HepG2 (cell line): ENCODE results near the gene MST1. TPM values are rescaled to one million over a fixed set of nuclear protein-coding genes. Genes with fewer than 3 reads are reported as not detected.

Experiments
- HNRNPL ChIP-seq: fragments of 200-400 bp; formaldehyde crosslinking; IDR thresholded peaks from 2 replicates; pipeline ENCODE4 v1.6.1; 2017; ENCODE audit warnings: mild to moderate bottlenecking, low read depth, low read length
- KLF16 ChIP-seq, 2 experiments: sonication (generic) in 1 of 2; formaldehyde crosslinking in 1 of 2; IDR thresholded peaks; 2 replicates each; pipeline versions ENCODE4 v1.6.1 to v1.8.0; 2016 to 2023; ENCODE audit warnings: missing genetic modification reagents in 2 of 2, missing compliant biosample characterization in 1 of 2
- PREB ChIP-seq: sonication (generic); formaldehyde crosslinking; IDR thresholded peaks from 2 replicates; pipeline ENCODE4 v1.4.0; 2020; ENCODE audit warnings: missing genetic modification reagents
- REL ChIP-seq: sonication (generic); formaldehyde crosslinking; conservative IDR thresholded peaks from 2 replicates; pipeline ENCODE4 v1.8.0; 2022; ENCODE audit warnings: mild to moderate bottlenecking, missing genetic modification reagents, moderate library complexity
- THAP7 ChIP-seq: sonication (generic); formaldehyde crosslinking; IDR thresholded peaks from 2 replicates; pipeline ENCODE4 v1.8.1; 2023; ENCODE audit warnings: mild to moderate bottlenecking, missing genetic modification reagents
- ZBTB46 ChIP-seq: sonication (generic); formaldehyde crosslinking; IDR thresholded peaks from 2 replicates; pipeline ENCODE4 v1.4.0; 2020; ENCODE audit warnings: mild to moderate bottlenecking, missing genetic modification reagents, borderline replicate concordance
- ZFP41 ChIP-seq: sonication (generic); formaldehyde crosslinking; IDR thresholded peaks from 2 replicates; pipeline ENCODE4 v1.4.0; 2020; ENCODE audit warnings: mild to moderate bottlenecking, missing genetic modification reagents, borderline replicate concordance
- ZNF362 ChIP-seq: sonication (generic); formaldehyde crosslinking; IDR thresholded peaks from 2 replicates; pipeline ENCODE4 v1.4.0; 2020; ENCODE audit warnings: missing genetic modification reagents, mild to moderate bottlenecking, borderline replicate concordance
- ZNF546 ChIP-seq: sonication (generic); formaldehyde crosslinking; conservative IDR thresholded peaks from 2 replicates; pipeline ENCODE4 v1.8.1; 2023; ENCODE audit warnings: mild to moderate bottlenecking, missing genetic modification reagents
- ZSCAN22 ChIP-seq: sonication (generic); formaldehyde crosslinking; IDR thresholded peaks from 2 replicates; pipeline ENCODE4 v1.4.0; 2020; ENCODE audit warnings: mild to moderate bottlenecking, missing genetic modification reagents
- ZSCAN29 ChIP-seq: sonication (generic); formaldehyde crosslinking; conservative IDR thresholded peaks from 2 replicates; pipeline ENCODE4 v1.4.0; 2020; ENCODE audit warnings: mild to moderate bottlenecking, missing genetic modification reagents
- polyA plus RNA-seq, 8 experiments: library from polyadenylated mRNA; depleted of rRNA in 3 of 8; stranded (reverse) in 7 of 8; unstranded in 1 of 8; fragments of >200 nt; fragmentation: Illumina TruSeq in 4 of 8; extraction: Trizol in 4 of 8; gene quantifications; 2 replicates each; pipeline versions ENCODE4 v1.2.1 to v1.2.3, GENCODE V29; 2011 to 2016; ENCODE audit warnings: low read depth in 4 of 8, missing spikeins in 1 of 8, mixed read lengths in 1 of 8; ENCODE audit not compliant: insufficient read depth in 1 of 8
- total RNA-seq, 5 experiments: library from RNA; depleted of rRNA; stranded (reverse); fragments of >200 nt; fragmentation: Illumina TruSeq; extraction: Trizol; gene quantifications; 2 replicates each; pipeline ENCODE4 v1.2.3, GENCODE V29; 2016; ENCODE audit warnings: low read depth in 1 of 5
- TF ChIP-seq, protein P1 (sequence below): sonication (generic); formaldehyde crosslinking; IDR thresholded peaks from 2 replicates; pipeline ENCODE4 v1.4.0; 2020; ENCODE audit warnings: missing genetic modification reagents
- TF ChIP-seq, protein P2 (sequence below): sonication (generic); formaldehyde crosslinking; IDR thresholded peaks from 2 replicates; pipeline ENCODE4 v1.9.0; 2021; ENCODE audit warnings: mild to moderate bottlenecking, missing genetic modification reagents
- TF ChIP-seq, protein P3 (sequence below): sonication (generic); formaldehyde crosslinking; IDR thresholded peaks from 2 replicates; pipeline ENCODE4 v1.4.0; 2020; ENCODE audit warnings: missing genetic modification reagents

The MST1 gene
- total and polyA plus RNA-seq, 2 of the 13 experiments (the other 11 are each of a cell fraction or from before 2014, with no cell fraction given), result 189 to 452 TPM

- TF ChIP-seq PREB (CRISPR knock-in tag) (no peak), ZSCAN29 (CRISPR knock-in tag) (no peak), THAP7 (0 out of 2 replicates have a peak, but pooled peaks have one; percentile 40), ZNF546 (0 out of 2 replicates have a peak, but pooled peaks have one; percentile 39), REL (no peak), ZNF362 (CRISPR knock-in tag) (no peak), KLF16 (CRISPR knock-in tag; IDR thresholded peaks at IDR 0.05) (no peak), ZSCAN22 (CRISPR knock-in tag) (no peak), ZBTB46 (CRISPR knock-in tag) (no peak), HNRNPL (0 out of 2 replicates have a peak, but pooled peaks have one; percentile 27), ZFP41 (CRISPR knock-in tag) (no peak)
- TF ChIP-seq, protein P1, sequence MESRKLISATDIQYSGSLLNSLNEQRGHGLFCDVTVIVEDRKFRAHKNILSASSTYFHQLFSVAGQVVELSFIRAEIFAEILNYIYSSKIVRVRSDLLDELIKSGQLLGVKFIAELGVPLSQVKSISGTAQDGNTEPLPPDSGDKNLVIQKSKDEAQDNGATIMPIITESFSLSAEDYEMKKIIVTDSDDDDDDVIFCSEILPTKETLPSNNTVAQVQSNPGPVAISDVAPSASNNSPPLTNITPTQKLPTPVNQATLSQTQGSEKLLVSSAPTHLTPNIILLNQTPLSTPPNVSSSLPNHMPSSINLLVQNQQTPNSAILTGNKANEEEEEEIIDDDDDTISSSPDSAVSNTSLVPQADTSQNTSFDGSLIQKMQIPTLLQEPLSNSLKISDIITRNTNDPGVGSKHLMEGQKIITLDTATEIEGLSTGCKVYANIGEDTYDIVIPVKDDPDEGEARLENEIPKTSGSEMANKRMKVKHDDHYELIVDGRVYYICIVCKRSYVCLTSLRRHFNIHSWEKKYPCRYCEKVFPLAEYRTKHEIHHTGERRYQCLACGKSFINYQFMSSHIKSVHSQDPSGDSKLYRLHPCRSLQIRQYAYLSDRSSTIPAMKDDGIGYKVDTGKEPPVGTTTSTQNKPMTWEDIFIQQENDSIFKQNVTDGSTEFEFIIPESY, result peak; percentile 86
- TF ChIP-seq, protein P2, sequence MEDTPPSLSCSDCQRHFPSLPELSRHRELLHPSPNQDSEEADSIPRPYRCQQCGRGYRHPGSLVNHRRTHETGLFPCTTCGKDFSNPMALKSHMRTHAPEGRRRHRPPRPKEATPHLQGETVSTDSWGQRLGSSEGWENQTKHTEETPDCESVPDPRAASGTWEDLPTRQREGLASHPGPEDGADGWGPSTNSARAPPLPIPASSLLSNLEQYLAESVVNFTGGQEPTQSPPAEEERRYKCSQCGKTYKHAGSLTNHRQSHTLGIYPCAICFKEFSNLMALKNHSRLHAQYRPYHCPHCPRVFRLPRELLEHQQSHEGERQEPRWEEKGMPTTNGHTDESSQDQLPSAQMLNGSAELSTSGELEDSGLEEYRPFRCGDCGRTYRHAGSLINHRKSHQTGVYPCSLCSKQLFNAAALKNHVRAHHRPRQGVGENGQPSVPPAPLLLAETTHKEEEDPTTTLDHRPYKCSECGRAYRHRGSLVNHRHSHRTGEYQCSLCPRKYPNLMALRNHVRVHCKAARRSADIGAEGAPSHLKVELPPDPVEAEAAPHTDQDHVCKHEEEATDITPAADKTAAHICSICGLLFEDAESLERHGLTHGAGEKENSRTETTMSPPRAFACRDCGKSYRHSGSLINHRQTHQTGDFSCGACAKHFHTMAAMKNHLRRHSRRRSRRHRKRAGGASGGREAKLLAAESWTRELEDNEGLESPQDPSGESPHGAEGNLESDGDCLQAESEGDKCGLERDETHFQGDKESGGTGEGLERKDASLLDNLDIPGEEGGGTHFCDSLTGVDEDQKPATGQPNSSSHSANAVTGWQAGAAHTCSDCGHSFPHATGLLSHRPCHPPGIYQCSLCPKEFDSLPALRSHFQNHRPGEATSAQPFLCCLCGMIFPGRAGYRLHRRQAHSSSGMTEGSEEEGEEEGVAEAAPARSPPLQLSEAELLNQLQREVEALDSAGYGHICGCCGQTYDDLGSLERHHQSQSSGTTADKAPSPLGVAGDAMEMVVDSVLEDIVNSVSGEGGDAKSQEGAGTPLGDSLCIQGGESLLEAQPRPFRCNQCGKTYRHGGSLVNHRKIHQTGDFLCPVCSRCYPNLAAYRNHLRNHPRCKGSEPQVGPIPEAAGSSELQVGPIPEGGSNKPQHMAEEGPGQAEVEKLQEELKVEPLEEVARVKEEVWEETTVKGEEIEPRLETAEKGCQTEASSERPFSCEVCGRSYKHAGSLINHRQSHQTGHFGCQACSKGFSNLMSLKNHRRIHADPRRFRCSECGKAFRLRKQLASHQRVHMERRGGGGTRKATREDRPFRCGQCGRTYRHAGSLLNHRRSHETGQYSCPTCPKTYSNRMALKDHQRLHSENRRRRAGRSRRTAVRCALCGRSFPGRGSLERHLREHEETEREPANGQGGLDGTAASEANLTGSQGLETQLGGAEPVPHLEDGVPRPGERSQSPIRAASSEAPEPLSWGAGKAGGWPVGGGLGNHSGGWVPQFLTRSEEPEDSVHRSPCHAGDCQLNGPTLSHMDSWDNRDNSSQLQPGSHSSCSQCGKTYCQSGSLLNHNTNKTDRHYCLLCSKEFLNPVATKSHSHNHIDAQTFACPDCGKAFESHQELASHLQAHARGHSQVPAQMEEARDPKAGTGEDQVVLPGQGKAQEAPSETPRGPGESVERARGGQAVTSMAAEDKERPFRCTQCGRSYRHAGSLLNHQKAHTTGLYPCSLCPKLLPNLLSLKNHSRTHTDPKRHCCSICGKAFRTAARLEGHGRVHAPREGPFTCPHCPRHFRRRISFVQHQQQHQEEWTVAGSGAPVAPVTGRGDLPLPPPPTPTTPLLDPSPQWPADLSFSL (CRISPR knock-in tag), result no peak
- TF ChIP-seq, protein P3, sequence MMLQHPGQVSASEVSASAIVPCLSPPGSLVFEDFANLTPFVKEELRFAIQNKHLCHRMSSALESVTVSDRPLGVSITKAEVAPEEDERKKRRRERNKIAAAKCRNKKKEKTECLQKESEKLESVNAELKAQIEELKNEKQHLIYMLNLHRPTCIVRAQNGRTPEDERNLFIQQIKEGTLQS, result no peak
Measured at GRCh38 chr3:49665822-49666519, 23.3 kb downstream of the MST1 start (continued).
